ENCODE measurements around the gene RHO. TPM values are rescaled to one million over a fixed set of nuclear protein-coding genes. Genes with fewer than 3 reads are reported as not detected.
"Not testable (repeated sequence)": the region's sequence is repeated elsewhere in the genome, so short reads cannot be mapped to it uniquely, and the experiment has no call there.

The RHO gene
- total RNA-seq, 1 experiment from 2014 or later, result not detected

DNA sequence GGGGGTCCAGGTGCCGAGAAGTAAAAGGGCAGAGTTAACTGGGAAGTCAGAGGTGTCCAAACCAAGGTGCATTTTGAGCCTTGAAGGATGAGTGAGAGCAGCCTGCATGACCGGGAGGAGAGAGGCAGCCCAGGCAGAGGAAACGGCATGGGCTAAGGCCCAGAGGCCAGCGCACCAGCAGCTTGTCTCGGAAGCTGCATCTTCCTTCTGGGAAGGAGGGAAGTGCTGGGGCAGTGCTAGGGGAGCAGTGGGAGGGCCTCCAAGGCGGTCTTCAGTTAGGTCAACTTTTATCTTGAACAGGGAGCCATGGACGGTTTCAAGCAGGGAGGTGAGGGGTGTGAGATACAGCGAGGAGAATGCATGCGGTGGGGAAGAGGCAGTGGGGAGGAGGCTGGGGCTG, 15.6 kb downstream of the RHO start:
- no TSS peak for BruUV-seq (replicated peaks)
- no peak overlapping the region for H2AFZ ChIP-seq (ENCODE audit: low read depth, low read length, poor library complexity, severe bottlenecking)
- POLR2A ChIA-PET, result no interaction called here
- ATAC-seq (no peak), DNase-seq (ENCODE audit: low read depth, low spot score) (no peak)
- H3K79me2 ChIP-seq (ENCODE audit: insufficient read depth, low read length), result no peaks in the 10 kb centered on the region
- no peaks in the 10 kb centered on the region for H3K9me3 ChIP-seq (ENCODE audit: control insufficient read depth in 1 of 2, insufficient read depth in 1 of 2, low read depth in 1 of 2, low read length in 2 of 2)
- RAD21 ChIA-PET (ENCODE audit: low non-redundant PET in 1 of 2, low total read pairs in 2 of 2, uncharacterized antibody in 2 of 2, unreplicated experiment in 2 of 2), result no interaction called here
- no peaks in the 10 kb centered on the region for H3K9me2 ChIP-seq (ENCODE audit: insufficient read depth)
- no peaks in the 10 kb centered on the region for H4K20me1 ChIP-seq (ENCODE audit: insufficient read depth)
- no peaks in the 10 kb centered on the region for H3K36me3 ChIP-seq (ENCODE audit: control insufficient read depth in 1 of 2, insufficient read depth in 2 of 2, low read length in 2 of 2)
- no peaks in the 10 kb centered on the region for H3K27me3 ChIP-seq (ENCODE audit: insufficient read depth, low read length)
- no peak overlapping the region for H3K4me3 ChIP-seq (replicated peaks in 1 of 2; ENCODE audit: low read depth in 1 of 2, low read length in 2 of 2)
- no peak overlapping the region for H3K27ac ChIP-seq (ENCODE audit: low read depth, low read length)
- CTCF ChIA-PET, result no interaction called here
- TF ChIP-seq ATF3 (IDR thresholded peaks at IDR 0.05), result no peak
- TF ChIP-seq ZNF274 (IDR thresholded peaks at IDR 0.05; ENCODE audit: low read depth, low read length), result no peak
- no peak for TF ChIP-seq POLR2AphosphoS5 (IDR thresholded peaks at IDR 0.05; ENCODE audit: low read depth, low read length)
- no peak for TF ChIP-seq ZFX (IDR thresholded peaks at IDR 0.05)
- TF ChIP-seq POLR2A (IDR thresholded peaks at IDR 0.05; ENCODE audit: borderline replicate concordance, extremely low read depth, insufficient read depth, insufficient read length), result no peak
- TF ChIP-seq, protein P1, sequence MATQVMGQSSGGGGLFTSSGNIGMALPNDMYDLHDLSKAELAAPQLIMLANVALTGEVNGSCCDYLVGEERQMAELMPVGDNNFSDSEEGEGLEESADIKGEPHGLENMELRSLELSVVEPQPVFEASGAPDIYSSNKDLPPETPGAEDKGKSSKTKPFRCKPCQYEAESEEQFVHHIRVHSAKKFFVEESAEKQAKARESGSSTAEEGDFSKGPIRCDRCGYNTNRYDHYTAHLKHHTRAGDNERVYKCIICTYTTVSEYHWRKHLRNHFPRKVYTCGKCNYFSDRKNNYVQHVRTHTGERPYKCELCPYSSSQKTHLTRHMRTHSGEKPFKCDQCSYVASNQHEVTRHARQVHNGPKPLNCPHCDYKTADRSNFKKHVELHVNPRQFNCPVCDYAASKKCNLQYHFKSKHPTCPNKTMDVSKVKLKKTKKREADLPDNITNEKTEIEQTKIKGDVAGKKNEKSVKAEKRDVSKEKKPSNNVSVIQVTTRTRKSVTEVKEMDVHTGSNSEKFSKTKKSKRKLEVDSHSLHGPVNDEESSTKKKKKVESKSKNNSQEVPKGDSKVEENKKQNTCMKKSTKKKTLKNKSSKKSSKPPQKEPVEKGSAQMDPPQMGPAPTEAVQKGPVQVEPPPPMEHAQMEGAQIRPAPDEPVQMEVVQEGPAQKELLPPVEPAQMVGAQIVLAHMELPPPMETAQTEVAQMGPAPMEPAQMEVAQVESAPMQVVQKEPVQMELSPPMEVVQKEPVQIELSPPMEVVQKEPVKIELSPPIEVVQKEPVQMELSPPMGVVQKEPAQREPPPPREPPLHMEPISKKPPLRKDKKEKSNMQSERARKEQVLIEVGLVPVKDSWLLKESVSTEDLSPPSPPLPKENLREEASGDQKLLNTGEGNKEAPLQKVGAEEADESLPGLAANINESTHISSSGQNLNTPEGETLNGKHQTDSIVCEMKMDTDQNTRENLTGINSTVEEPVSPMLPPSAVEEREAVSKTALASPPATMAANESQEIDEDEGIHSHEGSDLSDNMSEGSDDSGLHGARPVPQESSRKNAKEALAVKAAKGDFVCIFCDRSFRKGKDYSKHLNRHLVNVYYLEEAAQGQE (IDR thresholded peaks at IDR 0.05; ENCODE audit: low read depth), result no peak
- TF ChIP-seq EZH2 (IDR thresholded peaks at IDR 0.05), result no peak
- no peak for TF ChIP-seq TCF7L2 (IDR thresholded peaks at IDR 0.05; ENCODE audit: borderline replicate concordance, extremely low read depth, insufficient read depth, insufficient read length)
- no peak for TF ChIP-seq JUND (IDR thresholded peaks at IDR 0.05)
- TF ChIP-seq ELF1 (IDR thresholded peaks at IDR 0.05; ENCODE audit: borderline replicate concordance, low read depth), result no peak
- TF ChIP-seq CTCF (IDR thresholded peaks at IDR 0.05 in 2 of 3, conservative IDR thresholded peaks at IDR 0.05 in 1 of 3; ENCODE audit: borderline replicate concordance in 1 of 3, insufficient read depth in 1 of 3, low read depth in 2 of 3, low read length in 2 of 3), result no peak
- TF ChIP-seq YY1 (IDR thresholded peaks at IDR 0.05; ENCODE audit: extremely low read depth, insufficient replicate concordance, low read depth, low read length), result no peak
- no peak for TF ChIP-seq FOSL1 (IDR thresholded peaks at IDR 0.05; ENCODE audit: low read depth)
- TF ChIP-seq SP1 (IDR thresholded peaks at IDR 0.05; ENCODE audit: low read depth), result no peak
- H3K4me1 ChIP-seq (ENCODE audit: control insufficient read depth in 1 of 2, insufficient read depth in 2 of 2, low read length in 2 of 2), result no peaks in the 10 kb centered on the region
- H3K9ac ChIP-seq (ENCODE audit: low read length), result no peak overlapping the region
- no peak overlapping the region for H3K4me2 ChIP-seq (ENCODE audit: low read length)
- intact Hi-C loops (cut with micrococcal nuclease), result no loop called here

DNA sequence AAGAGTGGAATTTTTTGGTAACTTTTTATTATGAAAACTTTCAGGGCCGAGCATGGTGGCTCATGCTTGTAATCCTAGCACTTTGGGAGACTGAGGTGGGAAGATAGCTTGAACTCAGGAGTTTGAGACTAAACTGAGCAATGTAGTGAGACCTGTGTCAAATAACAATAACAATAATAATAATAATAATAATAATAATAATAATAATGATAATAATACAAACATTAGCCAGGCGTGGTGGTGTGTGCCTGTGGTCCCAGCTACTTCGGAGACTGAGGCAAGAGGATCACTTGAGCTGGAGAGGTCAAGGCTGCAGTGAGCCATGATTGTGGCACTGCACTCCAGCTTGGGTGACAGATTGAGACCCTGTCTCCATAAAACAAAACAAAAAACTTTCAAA, 17.5 kb downstream of the RHO start:
- ATAC-seq; intact Hi-C loops (cut with micrococcal nuclease); RAD21 ChIA-PET (ENCODE audit: low non-redundant PET in 1 of 2, low total read pairs in 2 of 2, uncharacterized antibody in 2 of 2, unreplicated experiment in 2 of 2): not testable (repeated sequence)

More for the DNA sequence above, 17.5 kb downstream of the RHO start:
- H3K27ac ChIP-seq (ENCODE audit: low read depth, low read length); H3K4me1 ChIP-seq (ENCODE audit: control insufficient read depth in 1 of 2, insufficient read depth in 2 of 2, low read length in 2 of 2); H3K9me2 ChIP-seq (ENCODE audit: insufficient read depth); H2AFZ ChIP-seq (ENCODE audit: low read depth, low read length, poor library complexity, severe bottlenecking); H3K36me3 ChIP-seq (ENCODE audit: control insufficient read depth in 1 of 2, insufficient read depth in 2 of 2, low read length in 2 of 2); H3K79me2 ChIP-seq (ENCODE audit: insufficient read depth, low read length); CTCF ChIA-PET; H3K4me3 ChIP-seq (replicated peaks in 1 of 2; ENCODE audit: low read depth in 1 of 2, low read length in 2 of 2); BruUV-seq (replicated peaks); H3K9ac ChIP-seq (ENCODE audit: low read length); H4K20me1 ChIP-seq (ENCODE audit: insufficient read depth); DNase-seq (ENCODE audit: low read depth, low spot score); POLR2A ChIA-PET; H3K9me3 ChIP-seq (ENCODE audit: control insufficient read depth in 1 of 2, insufficient read depth in 1 of 2, low read depth in 1 of 2, low read length in 2 of 2); H3K27me3 ChIP-seq (ENCODE audit: insufficient read depth, low read length); H3K4me2 ChIP-seq (ENCODE audit: low read length): not testable (repeated sequence)

Data from HCT116 (cell line).